DMS153 treated with DMSO at 0.1 percent for 48 hours (cell line): ENCODE measurements around the gene HINT1.
"Not testable (repeated sequence)": the region's sequence is repeated elsewhere in the genome, so short reads cannot be mapped to it uniquely, and the experiment has no call there.

Source experiments
- DNase-seq: peaks from one replicate; lab custom pipeline; 2025; ENCODE audit not compliant: unreplicated experiment; lab: John Stamatoyannopoulos, UW

The HINT1 gene

GRCh38 chr5:131165119-131165727 is at the start of gene HINT1:
HINT1 (minus strand) TSS chr5:131165256; CDS start chr5:131165205, 51 bp downstream.
- peak; percentile 41 for DNase-seq

DNA sequence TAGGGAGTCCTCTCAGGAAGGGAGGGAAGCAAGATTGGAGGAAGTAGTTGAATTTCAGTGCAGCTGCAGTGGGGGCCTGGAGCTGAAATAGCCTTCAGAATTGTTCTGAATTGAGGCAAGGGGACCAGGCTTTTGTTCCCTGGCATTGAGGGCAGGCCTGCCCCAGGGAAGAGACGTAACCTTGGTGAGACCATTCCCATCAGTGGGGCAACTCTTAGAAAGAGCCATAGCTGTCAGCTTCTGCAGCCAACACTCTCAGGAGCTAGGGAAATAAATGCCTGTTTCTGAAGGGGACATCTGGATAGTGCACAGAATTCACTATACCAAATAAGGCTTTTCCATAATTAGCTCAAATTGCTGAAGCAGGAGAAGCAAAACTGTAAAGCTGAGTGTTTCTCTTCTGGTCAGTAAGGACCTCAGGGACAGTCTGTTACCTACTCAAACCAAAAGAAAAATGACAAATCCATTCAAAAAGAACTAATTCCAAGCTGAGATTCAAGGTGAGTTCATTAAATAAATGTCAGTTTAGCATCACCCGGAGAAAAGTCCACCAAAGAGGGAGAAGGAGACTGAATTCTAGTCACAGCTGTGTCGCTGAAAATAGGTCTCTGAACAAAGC is 49.7 kb upstream of the HINT1 start:
- DNase-seq = no peak

DNA sequence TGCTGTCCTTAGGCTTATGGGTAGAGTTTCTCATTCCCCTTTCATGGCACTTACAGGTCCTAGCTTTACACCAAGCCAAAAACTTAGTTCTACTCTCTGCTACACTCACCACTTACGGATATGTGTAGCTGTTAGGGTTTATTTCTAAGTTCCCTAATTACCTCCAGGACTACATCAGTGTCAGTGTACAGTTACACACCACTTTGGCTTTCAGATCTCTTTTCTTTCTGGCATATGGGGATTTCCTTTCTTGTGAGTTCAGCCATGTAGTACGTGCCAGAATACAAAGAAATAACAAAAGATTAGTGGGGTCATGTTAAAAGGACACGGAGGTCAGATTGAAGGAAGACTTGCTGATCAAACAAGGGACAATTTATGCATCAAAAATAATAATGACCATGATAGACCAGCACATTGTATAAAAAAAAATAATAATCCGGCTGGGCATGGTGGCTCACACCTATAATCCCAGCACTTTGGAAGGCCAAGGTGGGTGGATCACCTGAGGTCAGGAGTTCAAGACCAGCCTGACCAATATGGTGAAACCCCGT is 47.5 kb upstream of the HINT1 start:
- DNase-seq = no peak

DNA sequence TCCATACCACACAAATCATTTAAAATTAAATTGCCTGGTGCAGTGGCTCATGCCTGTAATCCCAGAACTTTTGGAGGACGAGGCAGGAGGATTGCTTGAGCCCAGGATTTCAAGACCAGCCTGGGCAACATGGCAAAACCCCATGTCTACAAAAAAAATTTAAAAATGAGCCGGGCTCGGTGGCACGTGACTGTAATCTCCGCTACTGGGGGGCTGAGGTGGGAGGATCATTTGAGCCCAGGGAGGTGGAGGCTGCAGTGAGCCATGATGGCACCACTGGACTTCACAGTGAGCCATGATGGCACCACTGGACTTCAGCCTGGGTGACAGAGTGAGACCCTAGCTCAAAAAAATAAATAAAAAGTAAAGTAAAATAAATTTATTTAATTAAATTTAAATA is 46.6 kb upstream of the HINT1 start:
- no peak for DNase-seq

- DNase-seq = no peak
These were observed 45.1 kb upstream of the HINT1 start for GRCh38 chr5:131210151-131210510.

- no peak for DNase-seq
These were observed 44.6 kb upstream of the HINT1 start for GRCh38 chr5:131209506-131210150.

GRCh38 chr5:131209175-131209505 is 44.1 kb upstream of the HINT1 start:
- no peak for DNase-seq

DNA sequence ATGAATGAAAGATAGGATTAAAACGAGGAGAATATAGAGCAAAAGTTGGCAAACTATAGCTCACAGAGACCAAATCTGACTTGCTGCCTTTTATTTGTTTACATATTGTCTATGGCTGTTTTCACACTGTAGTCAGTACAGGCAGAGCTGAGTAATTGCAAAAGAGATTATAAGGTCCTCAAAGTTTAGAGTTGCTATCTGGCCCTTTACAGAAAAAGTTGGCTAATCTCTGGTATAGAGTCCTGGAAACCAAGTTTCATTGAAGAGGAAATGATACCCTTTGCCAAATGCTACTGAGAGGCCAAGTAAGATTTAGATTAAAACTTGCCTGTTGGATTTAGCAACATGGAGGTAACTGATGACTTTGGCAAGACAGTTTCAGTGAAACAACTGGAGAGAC is 41.7 kb upstream of the HINT1 start:
- no peak for DNase-seq

GRCh38 chr5:131206061-131206460 is 41.0 kb upstream of the HINT1 start:
- DNase-seq = no peak

DNA sequence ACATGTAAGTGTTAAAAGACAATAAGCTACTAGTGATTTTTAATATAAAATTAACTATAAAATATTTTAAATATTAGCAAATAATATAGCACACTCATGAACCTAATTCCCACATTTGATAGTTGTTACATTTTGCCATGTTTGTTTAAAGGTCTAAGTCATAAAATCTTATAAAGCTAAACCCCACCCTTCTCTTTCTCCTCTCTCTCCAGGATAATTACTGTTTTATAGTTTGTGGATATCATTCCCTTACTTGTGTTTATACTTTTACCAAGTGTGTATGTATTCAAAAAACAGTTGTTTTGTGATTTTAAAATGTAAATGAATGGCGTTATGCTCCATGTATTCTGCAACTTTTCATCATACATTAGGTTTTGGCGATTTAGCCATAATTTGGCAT is 39.9 kb upstream of the HINT1 start:
- no peak for DNase-seq

DNA sequence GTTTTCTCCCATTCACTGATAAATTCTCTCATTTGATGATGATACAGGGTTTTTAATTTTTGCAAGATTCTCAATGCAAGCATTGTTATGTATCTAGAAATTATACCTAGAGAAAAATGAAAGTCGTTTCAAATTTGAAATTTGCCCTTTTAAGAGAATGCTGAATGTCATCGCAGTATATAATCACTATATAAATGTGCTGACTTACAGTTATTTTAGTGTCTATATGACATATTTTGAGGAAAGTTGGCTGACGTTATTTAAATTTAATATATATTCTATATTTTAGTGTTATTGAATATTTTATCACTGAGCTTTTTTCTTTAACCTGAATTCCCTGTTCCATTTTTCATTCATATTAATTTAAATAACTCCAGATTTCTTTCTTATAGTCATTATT is 35.5 kb upstream of the HINT1 start:
- no peak for DNase-seq

GRCh38 chr5:131198625-131199024 is 33.6 kb upstream of the HINT1 start:
- no peak for DNase-seq

- DNase-seq = no peak
These were observed 31.3 kb upstream of the HINT1 start for GRCh38 chr5:131196331-131196730.

DNA sequence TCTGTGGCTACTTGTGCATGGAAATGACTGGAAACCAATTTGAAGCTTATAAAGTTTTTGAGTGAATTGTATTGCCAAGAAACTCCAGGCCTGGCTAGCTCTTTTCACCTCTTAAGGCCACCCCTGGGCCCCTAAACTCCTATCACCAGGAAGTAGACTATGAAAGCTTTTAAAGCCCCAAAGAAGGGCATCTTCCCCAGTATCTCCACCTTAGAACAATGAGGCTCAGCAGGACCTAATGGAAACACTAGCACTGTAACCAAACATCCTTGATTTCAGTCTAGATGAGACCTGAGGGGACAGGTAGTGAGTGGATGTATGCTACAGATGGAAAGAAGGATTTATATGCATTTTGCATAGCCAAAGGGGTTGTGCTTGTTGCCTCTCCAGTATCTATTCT is 30.6 kb upstream of the HINT1 start:
- DNase-seq = no peak

DNA sequence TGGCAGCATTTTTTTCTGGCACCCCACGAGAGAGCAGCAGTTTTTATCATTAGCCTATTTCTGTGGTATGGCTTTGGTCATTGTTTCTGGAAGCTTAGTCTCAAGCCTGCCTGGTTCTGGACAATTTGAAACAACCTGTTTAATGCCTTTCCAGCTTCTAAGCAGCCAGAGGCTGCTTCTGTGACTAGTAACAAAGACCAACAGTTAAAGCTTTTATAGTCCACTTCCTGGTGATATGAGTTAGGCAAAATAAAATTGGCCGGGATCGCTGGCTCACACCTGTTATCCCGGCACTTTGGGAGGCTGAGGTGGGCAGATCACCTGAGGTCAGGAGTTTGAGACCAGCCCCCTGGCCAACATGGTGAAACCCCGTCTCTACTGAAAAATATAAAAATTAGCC is 29.7 kb upstream of the HINT1 start:
- DNase-seq = no peak

DNA sequence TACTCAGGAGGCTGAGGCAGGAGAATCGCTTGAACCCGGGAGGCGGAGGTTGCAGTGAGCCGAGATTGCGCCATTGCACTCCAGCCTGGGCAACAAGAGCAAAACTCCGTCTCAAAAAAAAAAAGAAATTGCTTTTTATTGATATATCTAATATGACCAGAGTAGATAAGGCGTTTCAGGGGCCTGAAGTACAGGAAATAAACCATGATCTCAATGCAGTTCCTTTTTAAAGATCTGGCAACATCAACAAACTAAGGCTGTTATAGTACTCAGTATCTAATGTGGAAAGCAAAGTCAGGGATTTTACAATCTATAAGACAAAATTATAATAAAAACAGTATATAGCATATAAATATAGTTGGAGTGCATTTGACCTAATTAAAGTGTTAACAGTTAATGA is 28.8 kb upstream of the HINT1 start:
- DNase-seq = not testable (repeated sequence)

- no peak for DNase-seq
These were observed 28.1 kb upstream of the HINT1 start for GRCh38 chr5:131193106-131193505.

DNA sequence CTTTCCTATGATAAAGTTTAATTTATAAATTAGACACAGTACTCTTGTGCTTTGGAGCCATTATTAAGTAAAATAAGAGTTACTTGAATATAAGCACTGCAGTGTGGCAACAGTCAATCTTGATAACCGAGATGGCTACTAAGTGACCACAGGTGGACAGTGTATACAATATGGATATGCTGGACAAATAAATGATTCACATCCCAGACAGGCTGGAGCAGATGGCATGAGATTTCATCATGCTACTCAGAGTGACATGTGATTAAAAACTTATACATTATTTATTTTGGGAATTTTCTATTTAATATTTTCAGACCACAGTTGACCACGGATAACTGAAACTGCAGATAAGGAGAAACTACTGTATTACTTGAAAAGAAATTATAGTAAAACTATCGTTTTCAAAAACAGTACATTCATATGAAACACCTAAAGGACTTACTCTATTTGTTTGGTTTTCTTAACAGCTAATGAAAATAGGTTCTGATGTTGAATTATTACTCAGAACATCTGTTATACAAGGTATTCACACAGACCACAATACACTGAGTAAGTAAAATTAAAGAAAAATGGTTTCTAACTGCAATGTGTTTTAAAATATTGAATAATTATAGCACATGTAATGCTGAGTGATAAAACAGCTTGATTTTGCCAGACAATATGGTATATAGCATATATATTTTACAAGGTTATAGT is 21.7 kb upstream of the HINT1 start:
- DNase-seq = no peak

GRCh38 chr5:131185523-131186104 is 20.6 kb upstream of the HINT1 start:
- DNase-seq = no peak

DNA sequence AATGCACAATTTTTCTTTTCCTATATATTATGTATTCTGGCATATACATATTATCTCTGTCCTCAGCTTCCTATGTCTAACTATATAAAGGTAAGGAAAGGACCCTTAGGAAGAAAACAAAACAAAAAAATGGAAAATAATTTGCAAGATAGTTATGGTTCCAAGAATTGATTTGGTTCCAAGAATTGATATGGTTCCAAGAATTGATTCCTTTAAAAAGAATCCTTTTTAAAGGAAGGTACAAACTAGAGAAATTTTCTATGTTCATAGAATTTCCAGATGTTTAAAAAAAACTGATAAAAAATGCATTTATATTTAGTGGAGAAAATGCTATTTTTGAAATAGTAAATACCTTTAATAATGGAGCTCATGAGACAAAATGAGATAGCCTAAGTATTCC is 17.8 kb upstream of the HINT1 start:
- DNase-seq = no peak

- DNase-seq = no peak
These were observed 15.4 kb upstream of the HINT1 start for GRCh38 chr5:131180407-131180806.
